Kidney epithelial cell (primary cell): ENCODE data around the gene MAGEC3. TPM values are rescaled to one million over a fixed set of nuclear protein-coding genes. Genes with fewer than 3 reads are reported as not detected.

ENCODE experiments used
- DNase-seq: peaks from one replicate; pipeline ENCODE4 v3.0.0-alpha.2; 2010; ENCODE audit warnings: low read depth
- H3K27me3 ChIP-seq: 2 replicates; pipeline ENCODE4 v1.6.0; 2011; ENCODE audit warnings: low read length; ENCODE audit not compliant: control insufficient read depth, insufficient read depth
- H3K36me3 ChIP-seq: 2 replicates; pipeline ENCODE4 v1.5.1; 2011; ENCODE audit warnings: low read length; ENCODE audit not compliant: control insufficient read depth, insufficient read depth
- H3K4me3 ChIP-seq: 2 replicates; pipeline ENCODE4 v1.5.1; 2011; ENCODE audit warnings: low read depth, mild to moderate bottlenecking, control low read depth, low read length
- CTCF ChIP-seq: IDR thresholded peaks from 2 replicates; pipeline ENCODE4 v1.5.1; 2011; ENCODE audit warnings: mild to moderate bottlenecking, moderate library complexity, low read length, control low read depth, inconsistent platforms; ENCODE audit not compliant: insufficient read depth, poor library complexity, severe bottlenecking
- total RNA-seq: library from RNA; depleted of rRNA; stranded (reverse); fragments of >200 nt; gene quantifications from 2 replicates; pipeline ENCODE4 v1.2.3, GENCODE V29; 2015

The MAGEC3 gene
- total RNA-seq: not detected in 2 replicates

- TF ChIP-seq CTCF: no peak
- H3K36me3 ChIP-seq: no peaks in the 10 kb centered on the region
- H3K27me3 ChIP-seq: no peaks in the 10 kb centered on the region
- no peak for DNase-seq
- no peak within 1 kb of the TSS for H3K4me3 ChIP-seq
These were observed at the start of gene MAGEC3 for GRCh38 chrX:141838016-141838415. TSS of gene MAGEC3 (plus strand) at chrX:141838316. CDS start at chrX:141838316, 0 bp downstream.

GRCh38 chrX:141791856-141792255 lies 46.3 kb upstream of the MAGEC3 start:
- H3K4me3 ChIP-seq: no peak overlapping the region
- H3K36me3 ChIP-seq: no peaks in the 10 kb centered on the region
- no peak for TF ChIP-seq CTCF
- H3K27me3 ChIP-seq: no peaks in the 10 kb centered on the region
- no peak for DNase-seq

- TF ChIP-seq CTCF: no peak
- no peaks in the 10 kb centered on the region for H3K36me3 ChIP-seq
- no peak for DNase-seq
- H3K27me3 ChIP-seq: no peaks in the 10 kb centered on the region
- H3K4me3 ChIP-seq: no peak overlapping the region
These were observed 26.7 kb upstream of the MAGEC3 start for GRCh38 chrX:141811438-141811837.

- DNase-seq: no peak
- Histone ChIP-seq H3K36me3 (no peaks in the 10 kb centered on the region), H3K4me3 (no peak overlapping the region), H3K27me3 (no peaks in the 10 kb centered on the region)
- TF ChIP-seq CTCF: no peak
These were observed 23.8 kb upstream of the MAGEC3 start for GRCh38 chrX:141814213-141814857.

GRCh38 chrX:141815904-141816303 lies 22.2 kb upstream of the MAGEC3 start:
- Histone ChIP-seq H3K4me3 (no peak overlapping the region), H3K36me3 (no peaks in the 10 kb centered on the region), H3K27me3 (no peaks in the 10 kb centered on the region)
- no peak for TF ChIP-seq CTCF
- DNase-seq: no peak

GRCh38 chrX:141832247-141832646 lies 5.9 kb upstream of the MAGEC3 start:
- no peak for TF ChIP-seq CTCF
- DNase-seq: no peak
- H3K36me3 ChIP-seq: no peaks in the 10 kb centered on the region
- no peak overlapping the region for H3K4me3 ChIP-seq
- no peaks in the 10 kb centered on the region for H3K27me3 ChIP-seq
